Measurements from ENCODE around the gene CLDN15.

The CLDN15 gene

DNA sequence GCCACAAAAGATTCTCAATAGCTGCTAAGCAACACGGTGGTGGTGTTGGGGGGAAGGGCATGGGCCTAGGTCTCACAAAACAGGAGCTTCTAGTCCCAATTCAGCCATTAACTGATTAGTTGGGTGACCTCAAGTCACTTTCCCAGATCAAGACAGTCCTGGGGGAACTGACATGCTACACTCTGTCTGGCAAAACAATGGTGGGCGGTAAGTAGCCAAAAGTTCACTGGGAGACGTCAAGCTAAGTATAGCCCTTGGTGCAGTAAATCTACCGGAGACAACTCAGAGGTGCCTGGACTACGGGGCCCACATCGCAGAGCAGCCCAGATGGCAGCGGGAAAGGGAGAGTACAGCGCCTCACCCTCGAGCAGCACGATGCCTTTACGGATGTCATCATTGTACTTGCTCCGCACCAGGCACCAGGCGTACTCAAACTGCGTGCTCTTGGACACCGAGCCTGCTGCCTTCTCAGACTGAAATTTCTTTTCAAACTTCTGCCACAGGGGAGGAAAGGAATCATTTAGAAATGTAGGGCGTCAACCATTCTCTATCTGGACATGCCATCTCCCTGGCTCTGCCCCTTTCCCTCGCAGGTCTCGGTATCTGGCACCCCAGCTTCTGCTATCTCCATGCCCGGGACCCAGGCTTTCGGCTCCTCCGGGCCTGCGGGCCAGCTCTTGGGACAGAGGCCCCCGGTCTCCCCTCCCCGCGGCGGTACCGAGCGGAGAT lies 6.2 kb upstream of the CLDN15 start:
- no peak for DNase-seq

- no peak for DNase-seq
Measured at GRCh38 chr7:101241443-101242349, 4.1 kb upstream of the CLDN15 start.

DNA sequence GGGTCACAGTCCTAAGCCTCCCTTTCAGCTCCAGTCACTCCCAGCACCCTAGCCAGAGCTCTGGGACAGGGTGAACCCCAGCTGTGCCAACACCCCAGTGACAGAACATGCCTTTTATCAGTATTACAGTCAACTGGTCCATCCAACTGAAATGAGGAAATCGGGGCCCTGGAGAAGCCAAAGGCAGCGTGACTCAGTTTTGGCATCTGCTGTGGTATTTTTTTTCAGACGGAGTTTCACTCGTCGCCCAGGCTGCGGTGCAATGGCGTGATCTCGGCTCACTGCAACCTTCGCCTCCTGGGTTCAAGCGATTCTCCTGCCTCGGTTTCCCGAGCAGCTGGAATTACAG lies 3.4 kb upstream of the CLDN15 start:
- no peak for DNase-seq

GRCh38 chr7:101240226-101241014 lies 2.8 kb upstream of the CLDN15 start:
- DNase-seq = no peak

GRCh38 chr7:101239951-101240220 lies 2.3 kb upstream of the CLDN15 start:
- no peak for DNase-seq

GRCh38 chr7:101239191-101239950 lies 1.8 kb upstream of the CLDN15 start:
- no peak for DNase-seq

GRCh38 chr7:101238226-101239182 lies 902 bp upstream of the CLDN15 start:
- DNase-seq = no peak

GRCh38 chr7:101236292-101236835 lies 1.2 kb downstream of the CLDN15 start:
- no peak for DNase-seq

DNA sequence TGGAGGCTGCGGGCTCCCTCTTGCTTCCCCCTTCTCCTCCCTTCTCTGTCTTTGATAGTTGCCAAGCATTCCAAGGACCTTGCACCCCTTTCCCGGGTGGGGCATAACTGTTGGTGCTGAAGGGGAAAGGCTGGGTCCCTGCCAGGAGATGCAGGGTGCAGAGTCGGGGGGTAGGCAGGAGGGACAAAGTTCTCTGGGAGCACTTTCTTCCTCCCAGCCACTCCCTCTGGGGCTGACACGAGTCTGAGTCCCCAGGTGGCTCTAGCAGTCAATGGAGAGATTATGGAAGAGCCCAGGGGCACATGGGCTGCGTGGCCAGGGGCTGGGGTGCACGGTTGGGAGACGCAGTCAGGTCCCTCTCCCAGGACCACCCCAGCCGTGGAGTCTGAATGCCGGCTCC lies 2.1 kb downstream of the CLDN15 start:
- no peak for DNase-seq

GRCh38 chr7:101235050-101235449 lies 2.6 kb downstream of the CLDN15 start:
- no peak for DNase-seq

DNA sequence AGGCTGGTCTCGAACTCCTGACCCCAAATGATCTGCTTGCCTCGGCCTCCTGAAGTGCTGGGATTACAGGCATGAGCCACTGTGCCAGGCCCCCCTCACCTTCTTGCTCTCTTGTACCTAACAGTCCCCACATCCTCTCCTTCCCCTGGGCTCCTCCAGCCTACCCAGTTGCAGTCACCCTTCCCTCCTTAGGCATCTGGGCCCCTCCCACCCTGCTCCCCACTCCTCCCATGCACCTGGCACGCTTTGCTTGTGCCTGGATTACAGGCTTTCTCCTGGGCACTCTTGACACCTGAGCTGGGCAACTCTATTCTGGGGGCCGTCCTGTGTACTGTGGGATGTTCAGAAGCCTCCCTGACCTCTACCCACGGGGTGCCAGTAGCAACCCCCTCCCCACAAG lies 3.0 kb downstream of the CLDN15 start:
- no peak for DNase-seq

DNA sequence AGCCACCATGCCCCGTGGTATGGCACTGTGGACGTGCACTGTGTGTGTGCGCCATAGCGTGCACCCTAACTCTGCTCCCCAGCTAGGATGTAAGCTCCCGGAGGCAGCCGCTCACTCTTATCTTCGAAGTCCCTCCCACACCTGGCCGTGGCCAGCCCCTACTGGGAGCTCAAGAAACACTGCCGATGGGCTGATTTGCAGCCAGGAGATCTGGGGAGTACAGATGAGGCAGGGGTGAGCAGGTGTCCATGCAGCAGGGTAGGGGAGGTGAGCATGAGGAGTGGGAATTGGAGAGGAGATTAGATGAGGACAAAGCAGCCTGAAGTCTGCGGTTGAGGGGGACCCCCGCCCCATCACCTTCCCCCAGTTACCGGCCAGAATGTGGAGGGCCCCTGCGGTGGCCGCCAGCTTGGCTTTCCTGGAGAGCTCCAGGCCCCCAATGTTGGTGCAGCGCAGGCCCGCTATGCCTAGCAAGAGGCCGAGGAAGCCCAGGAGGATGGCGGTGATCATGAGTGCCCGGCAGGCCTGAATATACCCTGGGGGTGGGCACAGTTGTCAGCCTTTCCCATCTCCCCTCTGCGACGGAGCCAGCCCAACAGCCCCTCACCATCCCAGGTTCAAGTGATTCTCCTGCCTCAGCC lies 3.6 kb downstream of the CLDN15 start:
- no peak for DNase-seq

DNA sequence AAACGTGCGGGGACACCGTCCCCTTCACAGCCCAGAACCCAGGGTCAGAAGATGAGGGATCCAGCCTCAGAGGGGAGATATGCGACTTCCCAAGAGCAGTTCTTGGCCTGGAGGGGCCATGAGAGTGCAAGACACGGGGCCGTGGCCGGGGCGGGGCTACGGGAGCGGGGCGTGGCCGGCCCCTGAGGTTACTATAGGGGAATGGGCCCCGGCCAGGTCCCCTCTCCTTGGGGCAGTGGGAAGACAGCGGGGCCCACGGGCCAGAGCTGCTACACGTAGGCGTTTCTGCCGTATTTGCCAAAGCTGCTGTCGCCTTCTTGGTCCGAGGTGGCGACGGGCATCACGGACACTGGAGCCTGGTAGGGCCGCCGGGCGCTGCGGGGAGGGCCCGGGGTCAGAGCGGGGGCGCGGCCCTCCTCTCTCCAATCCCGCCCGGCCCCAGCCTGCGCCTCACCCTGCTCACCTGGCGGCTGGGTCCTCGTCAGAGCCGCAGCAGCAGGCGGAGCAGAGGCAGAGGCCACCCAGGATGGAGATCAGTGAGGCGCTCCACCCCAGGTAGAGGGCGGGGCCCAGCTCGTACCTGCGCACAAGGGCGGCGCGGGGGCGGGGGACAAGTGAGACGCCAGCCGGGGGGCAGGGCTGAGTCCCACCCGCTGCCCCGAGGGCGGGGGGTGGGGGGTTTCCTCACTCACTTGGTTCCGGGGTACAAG lies 5.3 kb downstream of the CLDN15 start:
- DNase-seq = no peak

DNA sequence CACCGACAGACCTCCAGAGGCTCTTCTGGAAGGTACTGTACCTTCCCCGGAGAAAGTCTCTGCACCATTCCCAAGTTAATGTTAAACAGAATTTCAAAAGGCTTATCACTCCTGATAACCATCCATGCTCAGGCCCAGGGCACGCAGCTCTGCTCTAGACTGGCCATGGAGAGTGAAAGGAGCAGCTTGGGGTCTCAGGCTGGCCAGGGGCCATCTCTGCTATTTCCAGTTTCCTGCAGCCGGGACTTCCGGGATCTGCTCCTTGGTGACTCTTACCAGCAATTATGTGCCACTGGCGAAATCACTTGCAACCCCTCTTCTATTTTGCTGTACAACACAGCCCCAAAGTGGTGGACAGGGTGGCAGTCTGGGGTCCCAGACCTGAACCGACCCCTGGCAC lies 6.0 kb downstream of the CLDN15 start:
- no peak for DNase-seq

- no peak for DNase-seq
Measured at GRCh38 chr7:101226721-101227120, 10.9 kb downstream of the CLDN15 start.

DNA sequence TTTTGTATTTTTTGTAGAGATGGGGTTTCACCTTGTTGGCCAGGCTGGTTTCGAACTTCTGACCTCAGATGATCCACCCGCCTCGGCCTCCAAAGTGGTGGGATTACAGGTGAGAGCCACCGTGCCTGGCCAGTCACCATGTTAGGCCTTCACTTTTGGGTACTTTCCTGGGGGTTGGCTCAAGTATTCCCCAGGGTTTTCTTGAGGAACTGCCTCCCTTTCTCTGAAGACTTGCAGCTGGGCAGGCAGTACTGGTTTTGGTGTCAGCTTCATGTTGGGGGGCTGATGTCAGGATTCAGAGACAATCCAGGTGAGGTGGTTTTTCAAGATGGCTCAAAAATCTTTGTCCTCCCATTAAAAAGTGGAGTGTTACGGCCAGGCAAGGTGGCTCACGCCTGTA lies 12.0 kb downstream of the CLDN15 start:
- DNase-seq = no peak

DNA sequence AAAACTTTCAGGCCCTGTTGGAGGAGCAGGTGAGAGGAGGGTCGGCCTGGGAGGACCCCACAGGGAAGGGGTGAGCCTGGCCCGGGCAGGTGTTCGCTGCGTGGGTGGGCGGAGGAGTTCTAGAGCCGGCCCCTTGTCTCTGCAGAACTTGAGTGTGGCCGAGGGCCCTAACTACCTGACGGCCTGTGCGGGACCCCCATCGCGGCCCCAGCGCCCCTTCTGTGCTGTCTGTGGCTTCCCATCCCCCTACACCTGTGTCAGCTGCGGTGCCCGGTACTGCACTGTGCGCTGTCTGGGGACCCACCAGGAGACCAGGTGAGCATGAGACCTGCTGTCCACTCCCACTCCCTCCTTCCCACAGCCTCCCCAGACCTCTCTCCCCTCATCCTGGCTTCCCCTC lies 14.1 kb downstream of the CLDN15 start:
- DNase-seq = no peak

DNA sequence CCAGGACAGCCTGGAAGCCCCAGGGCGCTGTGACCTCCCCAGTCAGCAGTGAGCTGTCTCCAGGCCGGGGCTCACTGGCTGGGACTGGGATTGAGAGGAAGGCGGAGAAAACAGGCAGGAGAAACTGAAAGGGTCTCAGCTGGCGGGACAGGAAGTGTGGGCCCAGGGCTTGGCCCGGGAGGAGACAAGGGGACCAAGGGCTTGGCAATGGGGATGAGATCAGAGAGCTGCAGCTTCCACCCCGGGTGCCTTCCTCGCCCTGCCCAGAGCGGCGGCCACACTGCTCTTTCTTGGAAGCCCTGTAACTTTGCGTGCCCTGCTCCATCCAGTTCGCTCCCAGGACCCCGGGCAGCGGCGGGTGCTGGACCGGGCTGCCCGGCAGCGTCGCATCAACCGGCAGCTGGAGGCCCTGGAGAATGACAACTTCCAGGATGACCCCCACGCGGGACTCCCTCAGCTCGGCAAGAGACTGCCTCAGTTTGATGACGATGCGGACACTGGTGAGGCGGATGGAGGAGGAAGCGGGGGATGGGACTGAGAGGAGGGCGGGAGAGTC lies 15.2 kb downstream of the CLDN15 start:
- no peak for DNase-seq

GRCh38 chr7:101220295-101220694 lies 17.3 kb downstream of the CLDN15 start:
- no peak for DNase-seq

Measured in activated CD8-positive, alpha-beta memory T cell treated with anti-CD3 and anti-CD28 coated beads, Interleukin-2, amount 50 U/mL, for 4 hours (primary cell).